ENCODE data around the gene ZBED4.

GRCh38 chr22:49824936-49825335 lies 28.7 kb upstream of the ZBED4 start:
- TF ChIP-seq CTCF (IDR thresholded peaks at IDR 0.05): no peak
- no peak for TF ChIP-seq POLR2A (IDR thresholded peaks at IDR 0.05)

All from uterus (tissue), 2 donors.